ENCODE data around the gene DEF6.
A peak's percentile ranks its signal among the peaks of the same experiment; 100 is the strongest.

The DEF6 gene

DNA sequence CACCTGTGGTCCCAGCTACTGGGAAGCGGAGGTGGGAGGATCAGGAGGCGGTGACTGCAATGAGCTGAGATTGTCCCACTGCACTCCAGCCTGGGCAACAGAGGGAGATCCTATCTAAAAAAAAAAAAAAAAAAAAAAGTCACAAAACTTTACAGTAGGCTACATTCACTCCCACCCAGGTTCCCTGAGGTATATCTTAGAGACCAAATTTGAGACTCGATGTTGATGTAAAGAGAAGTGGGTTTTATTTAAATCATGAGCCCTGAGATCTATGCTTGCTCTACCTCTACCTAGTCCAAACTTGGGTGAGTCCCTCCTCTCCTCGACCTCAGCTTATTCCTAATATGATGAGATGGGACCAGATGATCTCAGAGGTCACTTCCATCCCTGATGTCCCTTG, 8.8 kb upstream of the DEF6 start:
- no peak for DNase-seq (ENCODE audit: extremely low spot score)
- TF ChIP-seq, protein P1, sequence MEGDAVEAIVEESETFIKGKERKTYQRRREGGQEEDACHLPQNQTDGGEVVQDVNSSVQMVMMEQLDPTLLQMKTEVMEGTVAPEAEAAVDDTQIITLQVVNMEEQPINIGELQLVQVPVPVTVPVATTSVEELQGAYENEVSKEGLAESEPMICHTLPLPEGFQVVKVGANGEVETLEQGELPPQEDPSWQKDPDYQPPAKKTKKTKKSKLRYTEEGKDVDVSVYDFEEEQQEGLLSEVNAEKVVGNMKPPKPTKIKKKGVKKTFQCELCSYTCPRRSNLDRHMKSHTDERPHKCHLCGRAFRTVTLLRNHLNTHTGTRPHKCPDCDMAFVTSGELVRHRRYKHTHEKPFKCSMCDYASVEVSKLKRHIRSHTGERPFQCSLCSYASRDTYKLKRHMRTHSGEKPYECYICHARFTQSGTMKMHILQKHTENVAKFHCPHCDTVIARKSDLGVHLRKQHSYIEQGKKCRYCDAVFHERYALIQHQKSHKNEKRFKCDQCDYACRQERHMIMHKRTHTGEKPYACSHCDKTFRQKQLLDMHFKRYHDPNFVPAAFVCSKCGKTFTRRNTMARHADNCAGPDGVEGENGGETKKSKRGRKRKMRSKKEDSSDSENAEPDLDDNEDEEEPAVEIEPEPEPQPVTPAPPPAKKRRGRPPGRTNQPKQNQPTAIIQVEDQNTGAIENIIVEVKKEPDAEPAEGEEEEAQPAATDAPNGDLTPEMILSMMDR (IDR thresholded peaks at IDR 0.05; ENCODE audit: control extremely low read depth, extremely low read depth, low read depth, missing control alignments): no peak
- ChIA-PET POLR2A (no interaction called here), CTCF (interaction anchor here (0.9 to 13.4 kb wide), 8 partner anchors 8 to 179 kb away, joined by 3 to 198 read pairs (median 4); partner anchors contain the start of genes DEF6 and RPL10A)

DNA sequence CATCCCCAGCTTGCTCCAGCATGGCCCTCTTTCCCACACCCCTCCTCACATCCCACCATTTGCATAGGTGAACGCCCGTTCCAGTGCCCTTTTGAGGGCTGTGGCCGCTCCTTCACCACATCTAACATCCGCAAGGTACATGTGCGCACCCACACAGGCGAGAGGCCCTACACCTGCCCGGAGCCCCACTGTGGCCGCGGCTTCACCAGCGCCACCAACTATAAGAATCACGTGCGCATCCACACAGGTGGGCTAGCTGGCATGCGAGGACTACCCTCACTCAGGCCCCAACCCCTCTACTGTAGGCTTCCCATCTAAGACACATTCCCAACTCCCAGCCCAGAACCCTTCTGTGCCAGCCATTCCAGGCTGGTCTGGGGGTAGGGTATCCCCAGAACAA, 6.1 kb upstream of the DEF6 start:
- ChIA-PET CTCF (interaction anchor here (0.8 to 13.4 kb wide), 3 partner anchors 8 to 51 kb away, joined by 3 to 198 read pairs (median 20); partner anchors contain the start of gene PPARD), POLR2A (no interaction called here)
- TF ChIP-seq, protein P1 (IDR thresholded peaks at IDR 0.05; ENCODE audit: control extremely low read depth, extremely low read depth, low read depth, missing control alignments): no peak
- no peak for DNase-seq (ENCODE audit: extremely low spot score)

- no peak for DNase-seq (ENCODE audit: extremely low spot score)
- TF ChIP-seq, protein P1 (IDR thresholded peaks at IDR 0.05; ENCODE audit: control extremely low read depth, extremely low read depth, low read depth, missing control alignments): no peak
- ChIA-PET POLR2A (no interaction called here), CTCF (interaction anchor here (0.8 to 13.4 kb wide), 7 partner anchors 9 to 445 kb away, joined by 3 to 198 read pairs (median 6); partner anchors contain the start of genes ARMC12 and FANCE)
These were observed 5.1 kb upstream of the DEF6 start for GRCh38 chr6:35292494-35292893.

DNA sequence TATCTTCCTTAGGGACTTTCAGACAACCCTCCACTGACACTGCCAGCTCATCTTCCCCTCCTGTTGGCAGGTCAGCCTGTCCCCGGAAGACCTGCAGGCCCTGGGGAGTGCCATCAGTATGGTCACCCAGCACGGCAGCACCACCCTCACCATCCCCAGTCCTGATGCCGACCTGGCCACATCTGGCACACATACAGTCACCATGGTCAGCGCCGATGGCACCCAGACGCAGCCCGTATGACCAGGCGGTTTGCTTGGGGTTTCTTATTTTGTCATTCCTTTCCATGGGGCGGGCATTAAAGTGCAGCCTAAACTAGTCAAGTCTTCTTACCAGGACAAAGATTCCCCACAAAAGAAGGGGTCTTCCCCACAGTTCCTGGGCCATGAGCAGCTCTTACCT, 3.9 kb upstream of the DEF6 start:
- no peak for DNase-seq (ENCODE audit: extremely low spot score)
- TF ChIP-seq, protein P1 (IDR thresholded peaks at IDR 0.05; ENCODE audit: control extremely low read depth, extremely low read depth, low read depth, missing control alignments): no peak
- ChIA-PET POLR2A (interaction anchor here (0.5 kb wide), 1 partner anchor 14 kb away, joined by 3 read pairs; no protein-coding TSS in a partner anchor), CTCF (interaction anchor here (0.6 to 13.4 kb wide), 24 partner anchors 9 to 204 kb away, joined by 3 to 198 read pairs (median 3); partner anchors contain the start of genes FANCE, PPARD, RPL10A and ZNF76)

GRCh38 chr6:35294308-35294945, 3.2 kb upstream of the DEF6 start:
- TF ChIP-seq, protein P1 (IDR thresholded peaks at IDR 0.05; ENCODE audit: control extremely low read depth, extremely low read depth, low read depth, missing control alignments): peak; percentile 81
- POLR2A ChIA-PET: no interaction called here
- peak; percentile 74 for DNase-seq (ENCODE audit: extremely low spot score)

DNA sequence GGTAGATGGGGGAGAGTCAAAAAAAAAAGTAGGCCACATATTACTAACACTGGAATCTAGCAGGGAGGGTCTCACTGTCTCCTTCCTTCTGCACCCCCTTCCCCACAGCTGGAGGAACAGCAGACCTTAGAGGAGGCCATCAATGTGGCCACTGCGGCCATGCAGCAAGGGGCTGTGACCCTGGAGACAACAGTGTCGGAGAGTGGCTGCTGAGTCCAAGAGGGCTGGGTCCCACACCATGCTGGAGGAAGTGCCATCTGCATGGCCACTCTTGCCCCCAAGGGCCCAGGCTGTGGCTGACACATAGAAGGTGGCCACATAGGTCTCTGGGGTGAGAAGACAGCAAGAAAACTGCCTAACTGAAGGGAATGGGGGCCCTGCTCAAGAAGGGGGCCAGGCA, 2.6 kb upstream of the DEF6 start:
- ChIA-PET POLR2A (no interaction called here), CTCF (interaction anchor here (1.2 to 13.4 kb wide), 10 partner anchors 8 to 259 kb away, joined by 3 to 198 read pairs (median 6); partner anchors contain the start of genes FANCE and PPARD)
- no peak for DNase-seq (ENCODE audit: extremely low spot score)
- TF ChIP-seq, protein P1 (IDR thresholded peaks at IDR 0.05; ENCODE audit: control extremely low read depth, extremely low read depth, low read depth, missing control alignments): no peak

More at GRCh38 chr6:35294308-35294945, 3.2 kb upstream of the DEF6 start:
- CTCF ChIA-PET: interaction anchor here (0.6 to 13.4 kb wide), 22 partner anchors 9 to 204 kb away, joined by 3 to 198 read pairs (median 4); partner anchors contain the start of genes FANCE, PPARD, RPL10A and ZNF76

Measured in GM10248 (cell line).